Measurements from ENCODE around the gene PLSCR1.
A peak's percentile ranks its signal among the peaks of the same experiment; 100 is the strongest.

The PLSCR1 gene

GRCh38 chr3:146544002-146544928 lies at the start of gene PLSCR1:
TSS of gene PLSCR1 (minus strand) at chr3:146544607. CDS start at chr3:146536552, 8,055 bp downstream.
- peak; percentile 82 for DNase-seq (ENCODE audit: low spot score)

GRCh38 chr3:146593776-146594175 lies 49.4 kb upstream of the PLSCR1 start:
- no peak for DNase-seq (ENCODE audit: low spot score)
- TF ChIP-seq CTCF (IDR thresholded peaks at IDR 0.05; ENCODE audit: extremely low read depth, missing control alignments) = no peak

More at GRCh38 chr3:146544002-146544928, at the start of gene PLSCR1:
- TF ChIP-seq CTCF (IDR thresholded peaks at IDR 0.05; ENCODE audit: extremely low read depth, missing control alignments) = no peak

GRCh38 chr3:146590521-146590920 lies 46.1 kb upstream of the PLSCR1 start:
- no peak for TF ChIP-seq CTCF (IDR thresholded peaks at IDR 0.05; ENCODE audit: extremely low read depth, missing control alignments)
- DNase-seq (ENCODE audit: low spot score) = no peak

GRCh38 chr3:146589899-146590508 lies 45.6 kb upstream of the PLSCR1 start:
- peak; percentile 30 for TF ChIP-seq CTCF (IDR thresholded peaks at IDR 0.05; ENCODE audit: extremely low read depth, missing control alignments)
- DNase-seq (ENCODE audit: low spot score) = peak; percentile 13

- no peak for TF ChIP-seq CTCF (IDR thresholded peaks at IDR 0.05; ENCODE audit: extremely low read depth, missing control alignments)
- no peak for DNase-seq (ENCODE audit: low spot score)
Measured at GRCh38 chr3:146585156-146585555, 40.7 kb upstream of the PLSCR1 start.

- DNase-seq (ENCODE audit: low spot score) = no peak
- TF ChIP-seq CTCF (IDR thresholded peaks at IDR 0.05; ENCODE audit: extremely low read depth, missing control alignments) = no peak
Measured at GRCh38 chr3:146581951-146582467, 37.6 kb upstream of the PLSCR1 start.

GRCh38 chr3:146581080-146581601 lies 36.7 kb upstream of the PLSCR1 start:
- no peak for TF ChIP-seq CTCF (IDR thresholded peaks at IDR 0.05; ENCODE audit: extremely low read depth, missing control alignments)
- no peak for DNase-seq (ENCODE audit: low spot score)
